GM19193 (cell line): ENCODE measurements around the gene MYH7.

Experiments used
- POLR2A ChIP-seq: IDR thresholded peaks from 4 replicates; pipeline ENCODE4 v1.6.1; 2011; ENCODE audit not compliant: insufficient read depth, insufficient read length; ENCODE audit errors: extremely low read depth

MYH7 gene

DNA sequence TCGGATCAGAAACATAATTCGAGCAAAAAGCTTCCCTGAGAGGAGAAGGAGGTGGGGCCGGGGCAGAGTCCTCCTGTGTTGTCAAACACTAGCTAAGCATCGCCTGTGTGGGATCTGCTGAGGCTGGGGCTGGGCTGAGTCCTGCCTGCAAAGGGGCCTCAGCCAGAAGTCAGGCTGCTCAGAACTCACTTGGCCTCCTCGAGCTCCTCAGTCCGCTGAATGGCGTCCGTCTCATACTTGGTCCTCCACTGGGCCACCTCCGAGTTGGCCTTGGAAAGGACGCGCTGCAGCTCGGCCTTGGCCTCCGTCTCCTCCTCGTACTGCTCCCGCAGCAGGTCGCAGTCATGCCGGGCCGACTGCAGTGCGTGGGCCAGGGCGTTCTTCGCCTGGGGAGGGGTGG lies 17.4 kb downstream of the MYH7 start:
- TF ChIP-seq POLR2A = no peak

DNA sequence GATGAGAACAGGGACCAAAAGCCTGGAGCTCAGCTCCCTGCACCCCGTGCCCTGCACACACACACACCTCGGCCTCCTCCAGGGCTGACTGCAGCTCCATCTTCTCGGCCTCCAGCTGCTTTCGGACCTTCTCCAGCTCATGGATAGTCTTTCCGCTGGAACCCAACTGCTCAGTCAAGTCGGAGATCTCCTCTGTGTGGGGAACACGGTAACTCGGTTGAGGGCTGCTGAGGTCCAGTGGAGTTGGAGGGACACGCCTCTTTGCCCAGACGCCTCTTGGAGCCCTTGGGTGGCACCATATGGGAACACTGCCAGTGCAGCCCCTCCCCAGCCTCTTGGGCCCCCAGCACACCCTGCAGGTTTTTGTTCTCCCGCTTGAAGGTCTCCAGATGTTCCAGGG lies 18.7 kb downstream of the MYH7 start:
- no peak for TF ChIP-seq POLR2A

DNA sequence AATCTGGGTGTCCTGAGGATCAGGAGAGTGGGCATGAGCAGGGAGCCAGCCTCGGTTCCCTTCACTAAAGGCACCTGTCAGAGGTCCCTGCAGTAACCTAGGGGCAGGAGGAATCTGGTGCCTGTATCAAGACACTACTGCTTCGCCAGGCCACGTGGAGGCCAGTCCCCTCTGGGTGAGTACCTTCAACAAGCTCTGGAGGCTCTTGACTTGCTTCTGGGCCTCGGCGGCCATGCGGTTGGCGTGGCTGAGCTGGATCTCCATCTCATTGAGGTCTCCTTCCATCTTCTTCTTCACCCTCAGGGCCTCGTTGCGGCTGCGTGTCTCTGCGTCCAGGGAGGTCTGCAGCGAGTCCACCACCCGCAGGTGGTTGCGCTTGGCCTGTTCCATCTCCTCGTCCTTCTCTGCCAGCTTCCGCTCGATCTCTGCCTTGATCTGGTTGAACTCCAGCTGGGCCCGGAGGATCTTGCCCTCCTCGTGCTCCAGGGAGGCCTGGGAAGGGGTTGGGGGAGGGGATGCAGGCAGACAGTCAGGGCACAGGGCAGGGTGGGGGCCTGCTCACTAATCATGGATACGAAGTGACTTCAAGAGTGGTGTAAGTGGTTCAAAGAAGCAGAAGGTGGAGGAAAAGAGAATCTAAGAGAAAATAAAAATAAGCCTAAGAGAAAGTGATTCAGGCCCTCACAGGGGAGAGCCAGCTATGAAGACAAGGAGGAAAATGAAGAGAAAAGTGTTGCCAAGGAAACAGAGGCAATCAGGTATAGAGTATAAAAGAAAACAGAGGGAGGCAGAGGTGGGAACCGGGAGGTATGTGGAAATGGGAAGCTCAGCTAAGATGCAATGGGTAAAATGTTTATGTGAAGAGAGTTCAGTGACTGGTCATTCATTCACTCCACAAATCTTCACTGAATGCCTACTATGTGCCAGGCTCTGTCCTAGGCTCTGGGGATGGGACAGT lies 19.4 kb downstream of the MYH7 start:
- TF ChIP-seq POLR2A = no peak

DNA sequence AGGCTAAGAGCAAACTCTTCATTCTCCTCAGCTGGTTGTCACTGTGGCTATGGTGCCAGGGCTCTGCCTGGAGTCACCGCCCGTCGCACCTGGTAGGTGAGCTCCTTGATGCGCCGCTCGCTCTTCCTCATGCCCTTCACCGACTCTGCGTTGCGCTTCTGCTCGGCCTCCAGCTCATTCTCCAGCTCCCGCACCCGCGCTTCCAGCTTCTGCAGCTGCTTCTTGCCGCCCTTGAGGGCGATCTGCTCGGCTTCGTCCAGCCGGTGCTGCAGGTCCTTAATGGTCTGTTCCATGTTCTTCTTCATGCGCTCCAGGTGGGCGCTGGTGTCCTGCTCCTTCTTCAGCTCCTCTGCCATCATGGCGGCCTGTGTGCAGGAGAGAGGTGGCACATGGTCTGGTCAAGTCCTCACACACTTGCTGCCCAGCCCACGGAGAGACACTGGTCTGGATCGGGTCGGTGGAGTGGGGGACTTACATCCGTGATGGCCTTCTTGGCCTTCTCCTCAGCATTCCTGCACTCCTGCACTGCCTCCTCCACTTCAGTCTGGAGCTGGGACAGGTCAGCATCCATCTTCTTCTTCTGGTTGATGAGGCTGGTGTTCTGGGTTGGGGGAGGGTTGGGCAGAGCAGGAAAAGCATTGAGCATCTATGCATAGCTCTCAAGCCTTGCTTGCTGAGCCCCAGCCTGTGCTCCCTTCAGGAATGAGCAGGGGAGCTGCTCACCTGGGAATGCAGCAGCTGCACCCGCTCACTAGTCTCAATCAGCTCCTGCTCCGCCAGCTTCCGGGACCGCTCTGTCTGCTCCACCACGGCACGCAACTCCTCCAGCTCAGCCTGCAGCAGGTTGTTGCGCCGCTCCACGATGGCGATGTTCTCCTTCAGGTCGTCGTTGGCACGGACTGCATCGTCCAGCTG lies 20.3 kb downstream of the MYH7 start:
- TF ChIP-seq POLR2A = no peak

DNA sequence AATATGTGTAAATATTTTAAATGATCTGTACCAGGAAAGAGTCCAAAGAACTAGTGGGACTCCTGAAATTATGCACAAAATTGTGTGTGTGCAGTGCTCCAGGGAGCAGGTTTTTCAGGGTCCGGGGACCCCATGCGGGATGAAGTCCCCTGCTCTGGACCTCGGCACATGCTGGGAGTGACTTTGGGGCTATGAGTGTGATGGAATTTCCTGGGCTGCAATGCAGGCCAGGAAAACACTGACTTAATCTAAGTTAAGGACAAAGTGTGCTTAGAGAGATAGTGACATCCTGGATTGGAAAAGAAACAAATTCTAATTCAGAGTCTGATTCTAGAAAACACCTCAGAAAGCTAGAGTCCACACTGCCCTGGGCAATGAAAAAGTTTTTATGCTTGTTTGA lies 21.2 kb downstream of the MYH7 start:
- TF ChIP-seq POLR2A = no peak

DNA sequence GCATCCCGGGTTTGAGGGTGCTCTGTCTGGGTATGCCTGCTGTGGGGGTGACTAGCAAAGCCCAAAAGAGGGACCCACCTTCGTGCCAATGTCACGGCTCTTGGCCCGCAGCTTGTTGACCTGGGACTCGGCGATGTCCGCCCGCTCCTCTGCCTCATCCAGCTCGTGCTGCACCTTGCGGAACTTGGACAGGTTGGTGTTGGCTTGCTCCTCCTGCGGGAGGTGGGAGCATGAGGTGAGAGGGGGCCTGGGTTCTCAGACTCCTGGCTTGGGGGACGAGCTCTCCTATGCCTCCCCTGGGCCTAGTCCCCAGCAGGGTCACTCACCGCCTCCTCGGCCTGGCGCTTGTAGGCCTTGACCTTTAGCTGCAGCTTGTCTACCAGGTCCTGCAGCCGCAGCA lies 21.8 kb downstream of the MYH7 start:
- no peak for TF ChIP-seq POLR2A

DNA sequence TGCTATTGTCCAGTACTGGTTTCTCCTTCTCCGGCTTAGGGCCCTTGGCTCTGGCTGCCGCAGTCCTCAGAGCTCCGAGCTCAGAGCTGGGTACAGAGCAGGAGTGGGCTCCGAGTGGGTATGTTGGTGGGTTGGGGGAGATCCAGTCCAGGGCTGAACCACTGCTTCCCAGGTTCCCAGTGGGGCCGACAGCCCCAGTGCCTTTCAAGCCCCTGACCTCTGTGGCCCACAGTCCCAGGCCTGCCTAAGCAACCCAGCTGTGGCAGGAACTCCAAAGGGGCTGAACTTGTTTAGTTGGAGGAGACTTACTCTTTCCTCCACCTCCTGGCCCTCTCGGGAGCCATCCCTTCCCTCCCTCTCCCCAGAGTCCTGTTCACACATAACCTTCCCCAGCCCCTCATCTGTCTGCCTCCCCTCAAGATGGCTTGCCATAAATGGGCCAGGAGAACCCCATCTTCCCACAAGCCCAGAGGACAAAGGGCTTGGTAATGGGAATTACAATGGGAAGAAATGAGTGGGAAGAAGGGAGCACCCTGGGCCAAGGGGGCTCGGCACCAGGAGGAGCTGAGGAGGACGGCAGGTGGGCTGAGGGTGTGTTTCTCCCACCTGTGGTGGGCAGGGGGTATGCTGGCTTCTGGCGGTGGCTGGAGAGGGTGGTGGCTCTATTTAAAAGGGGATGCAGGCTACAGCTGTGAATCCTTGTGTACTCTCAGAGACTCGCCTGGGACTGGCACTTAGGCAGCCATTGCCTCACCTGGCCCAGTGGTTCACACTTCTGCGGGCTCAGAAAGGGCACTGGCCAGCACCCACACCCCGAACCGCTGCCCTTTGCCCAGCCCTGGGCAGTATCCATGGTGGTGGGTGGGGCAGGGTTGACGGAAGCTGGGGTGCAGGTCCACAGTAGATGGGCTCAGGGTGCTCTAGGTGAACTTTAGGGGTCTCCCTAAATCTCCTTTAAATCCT lies 23.6 kb downstream of the MYH7 start:
- no peak for TF ChIP-seq POLR2A

DNA sequence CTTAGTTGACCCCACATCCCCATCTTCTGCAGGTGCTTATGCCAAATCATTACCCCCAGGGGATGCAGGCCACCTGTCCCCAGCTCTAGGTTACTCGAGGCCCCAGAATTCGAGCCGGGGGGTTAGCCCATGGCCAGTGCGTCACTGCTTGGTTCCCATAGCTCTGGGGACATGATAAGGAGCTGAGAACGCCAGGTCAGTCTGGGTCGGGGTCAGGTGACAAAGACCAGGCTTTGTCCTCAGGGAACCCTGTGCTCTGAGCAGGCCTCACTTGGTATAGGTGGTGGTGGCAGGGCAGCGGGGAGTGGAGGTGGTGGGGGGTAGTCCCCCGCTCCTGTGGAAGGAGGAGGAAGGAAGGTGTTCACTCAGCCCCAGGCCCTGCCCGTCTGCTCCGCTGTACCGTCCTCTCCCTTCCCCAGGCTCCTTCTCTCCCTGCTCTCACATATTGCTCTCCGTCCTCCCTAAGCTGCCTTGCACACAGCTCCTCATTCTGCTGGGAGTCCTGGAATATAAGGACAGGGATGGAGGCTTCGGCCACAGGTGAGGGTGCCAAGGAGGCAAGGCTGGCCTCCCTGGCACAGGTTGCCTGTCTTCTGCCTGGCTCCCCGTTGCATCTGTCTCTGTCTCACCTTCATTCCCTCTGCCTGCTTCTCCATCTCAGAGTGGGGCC lies 25.4 kb downstream of the MYH7 start:
- TF ChIP-seq POLR2A = no peak

DNA sequence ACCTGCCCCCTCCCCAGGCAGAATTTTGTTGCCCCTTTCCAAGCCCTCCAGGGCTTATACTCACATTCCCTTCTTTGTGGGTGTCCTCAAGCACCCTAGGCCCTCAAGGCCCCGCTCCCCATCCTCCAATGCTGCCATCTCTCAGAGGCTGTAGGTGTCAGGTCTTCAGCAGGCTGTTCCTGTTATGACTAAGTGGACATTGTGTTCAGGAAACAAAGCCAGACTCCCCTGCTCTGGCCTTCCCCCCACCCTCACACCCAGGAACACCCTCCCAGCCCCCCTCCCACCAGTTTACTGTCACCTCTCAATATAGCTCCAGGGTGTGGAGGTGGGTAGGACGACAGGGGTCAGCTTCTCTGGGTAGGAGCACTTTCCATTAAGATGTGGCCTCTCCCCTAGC lies 26.0 kb downstream of the MYH7 start:
- no peak for TF ChIP-seq POLR2A

DNA sequence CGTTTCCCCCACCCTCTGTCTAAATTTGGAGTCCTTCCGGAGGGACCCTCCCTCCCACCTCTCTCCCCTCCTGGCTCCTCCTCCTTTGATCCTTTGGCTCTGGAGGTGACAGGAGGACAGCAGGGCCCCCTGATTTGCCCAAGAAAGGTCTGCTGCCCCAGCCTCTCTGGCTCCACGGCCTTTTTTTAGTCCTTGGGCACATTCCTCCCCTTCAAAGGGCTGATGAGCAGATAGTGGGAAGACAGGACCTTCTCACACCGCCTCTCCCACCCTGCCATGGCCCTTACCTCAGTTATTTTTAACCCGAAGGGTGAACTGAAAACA lies 27.2 kb downstream of the MYH7 start:
- no peak for TF ChIP-seq POLR2A

DNA sequence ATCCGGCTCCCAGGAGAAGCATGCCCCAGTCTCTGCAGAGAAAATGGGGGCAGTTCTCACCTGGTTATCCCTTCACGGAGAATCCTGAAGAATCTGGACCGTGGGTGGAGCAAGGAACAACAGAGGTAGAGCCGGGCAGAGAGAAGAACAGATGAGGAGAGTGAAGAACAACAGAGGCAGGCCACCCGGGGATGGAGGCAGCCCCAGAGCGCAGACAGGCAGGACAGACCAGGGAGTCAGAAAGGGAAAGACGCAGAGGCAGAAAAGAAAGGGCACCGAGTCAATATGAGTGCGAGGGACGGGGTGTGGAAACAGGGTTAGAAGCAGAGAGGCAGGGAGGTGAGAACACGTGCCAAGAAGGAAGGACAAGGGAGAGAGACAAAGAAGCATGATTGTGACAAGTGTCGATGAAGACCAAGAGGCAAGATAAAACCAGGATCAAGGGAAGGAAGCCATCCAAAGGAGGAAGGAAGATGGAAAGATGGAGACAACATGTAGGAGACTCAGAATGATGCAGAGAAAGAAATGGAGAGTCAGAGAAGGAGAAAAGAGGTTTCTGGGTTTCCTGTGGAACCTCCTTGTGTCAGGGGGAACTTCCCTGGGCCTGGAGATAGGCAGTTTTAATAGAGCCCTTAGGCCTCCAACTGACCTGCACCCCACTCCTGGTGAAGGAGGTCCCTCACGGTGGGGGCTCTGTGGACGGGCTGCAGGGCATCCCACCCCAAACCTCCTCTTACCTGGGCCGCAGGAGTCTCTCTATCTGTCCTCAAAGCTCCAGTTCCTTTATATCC lies 27.7 kb downstream of the MYH7 start, which contains the start of gene MYH6:
MYH6 (minus strand) TSS at position 758 of the 791 bp plus-strand sequence. CDS start 1,050 bp downstream, outside the sequence.
- TF ChIP-seq POLR2A = no peak

DNA sequence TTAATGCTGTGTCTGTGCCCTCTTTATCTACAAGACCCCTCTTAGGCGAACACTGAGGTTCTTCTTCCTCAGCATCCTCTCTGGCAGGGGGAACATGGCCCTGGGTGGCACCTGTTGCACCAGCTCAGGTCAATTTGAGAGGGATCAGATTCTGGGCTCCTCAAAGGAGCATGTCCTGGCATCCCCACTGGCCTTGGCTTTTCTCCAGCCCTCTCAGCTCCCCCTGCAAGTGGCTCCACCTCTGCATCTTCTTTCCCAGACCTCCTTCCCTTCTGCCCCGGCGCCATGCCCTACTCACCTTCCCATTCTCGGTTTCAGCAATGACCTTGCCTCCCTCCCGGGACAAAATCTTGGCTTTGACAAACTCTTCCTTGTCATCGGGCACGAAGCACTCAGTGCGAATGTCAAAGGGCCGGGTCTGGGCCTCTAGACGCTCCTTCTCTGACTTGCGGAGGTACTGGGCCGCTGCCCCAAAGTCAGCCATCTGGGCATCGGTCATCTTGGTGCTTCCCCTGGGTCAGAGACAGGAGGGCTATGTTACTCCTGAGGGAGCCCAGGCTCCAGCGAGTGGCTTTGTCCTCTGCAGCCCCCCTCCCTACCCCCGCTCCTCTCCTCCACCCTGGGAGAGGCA lies 28.6 kb downstream of the MYH7 start:
- TF ChIP-seq POLR2A = no peak

DNA sequence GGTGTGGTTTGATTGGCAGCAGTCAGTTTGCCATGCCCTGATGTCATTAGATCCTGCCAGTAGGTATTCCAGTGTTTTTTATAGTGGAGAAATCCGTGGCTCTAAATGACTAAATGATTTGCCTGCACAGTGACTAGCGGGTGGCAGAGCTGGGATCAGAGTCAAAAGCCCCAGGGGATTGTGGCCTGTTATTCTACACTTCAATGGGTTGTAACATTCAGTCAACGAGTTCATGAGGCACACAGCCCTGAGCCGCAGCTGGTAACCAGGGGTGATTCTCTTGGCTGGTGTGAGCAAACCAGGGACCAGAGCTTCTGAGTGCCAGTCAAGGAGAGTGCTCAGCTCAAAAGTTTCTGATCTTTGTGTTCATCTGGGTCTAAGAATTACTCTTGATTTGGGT lies 29.2 kb downstream of the MYH7 start:
- TF ChIP-seq POLR2A = no peak
